Measurements from ENCODE around the gene MRPS14. TPM values are rescaled to one million over a fixed set of nuclear protein-coding genes. Genes with fewer than 3 reads are reported as not detected.

The MRPS14 gene
- polyA plus RNA-seq, 1 donor from 2014 or later, result 49.5 TPM

DNA sequence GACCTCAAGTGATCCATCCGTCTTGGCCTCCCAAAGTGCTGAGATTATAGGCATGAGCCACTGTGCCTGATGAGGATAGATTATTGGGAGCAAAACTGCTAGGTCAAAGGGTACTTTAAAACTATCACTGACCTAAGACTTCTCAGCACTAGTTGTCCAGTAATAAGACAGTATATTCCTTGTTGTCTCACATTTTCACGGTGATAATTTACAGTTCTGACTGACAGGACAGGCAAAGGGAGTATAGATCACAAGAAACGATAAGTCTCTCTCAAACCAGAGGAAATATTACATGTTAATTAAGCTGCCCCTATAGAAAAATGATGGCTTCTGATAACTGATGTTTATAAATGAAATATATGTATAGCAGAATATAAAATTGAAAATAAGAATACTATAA is 3.7 kb downstream of the MRPS14 start:
- H3K9me2 ChIP-seq (ENCODE audit: insufficient read depth, low read length), result no peaks in the 10 kb centered on the region
- H3K9me3 ChIP-seq (ENCODE audit: low read length), result no peaks in the 10 kb centered on the region
- H3K36me3 ChIP-seq (ENCODE audit: insufficient read depth, low read length), result no peaks in the 10 kb centered on the region
- H4K20me1 ChIP-seq (ENCODE audit: insufficient read depth), result no peaks in the 10 kb centered on the region
- TF ChIP-seq, protein P1, sequence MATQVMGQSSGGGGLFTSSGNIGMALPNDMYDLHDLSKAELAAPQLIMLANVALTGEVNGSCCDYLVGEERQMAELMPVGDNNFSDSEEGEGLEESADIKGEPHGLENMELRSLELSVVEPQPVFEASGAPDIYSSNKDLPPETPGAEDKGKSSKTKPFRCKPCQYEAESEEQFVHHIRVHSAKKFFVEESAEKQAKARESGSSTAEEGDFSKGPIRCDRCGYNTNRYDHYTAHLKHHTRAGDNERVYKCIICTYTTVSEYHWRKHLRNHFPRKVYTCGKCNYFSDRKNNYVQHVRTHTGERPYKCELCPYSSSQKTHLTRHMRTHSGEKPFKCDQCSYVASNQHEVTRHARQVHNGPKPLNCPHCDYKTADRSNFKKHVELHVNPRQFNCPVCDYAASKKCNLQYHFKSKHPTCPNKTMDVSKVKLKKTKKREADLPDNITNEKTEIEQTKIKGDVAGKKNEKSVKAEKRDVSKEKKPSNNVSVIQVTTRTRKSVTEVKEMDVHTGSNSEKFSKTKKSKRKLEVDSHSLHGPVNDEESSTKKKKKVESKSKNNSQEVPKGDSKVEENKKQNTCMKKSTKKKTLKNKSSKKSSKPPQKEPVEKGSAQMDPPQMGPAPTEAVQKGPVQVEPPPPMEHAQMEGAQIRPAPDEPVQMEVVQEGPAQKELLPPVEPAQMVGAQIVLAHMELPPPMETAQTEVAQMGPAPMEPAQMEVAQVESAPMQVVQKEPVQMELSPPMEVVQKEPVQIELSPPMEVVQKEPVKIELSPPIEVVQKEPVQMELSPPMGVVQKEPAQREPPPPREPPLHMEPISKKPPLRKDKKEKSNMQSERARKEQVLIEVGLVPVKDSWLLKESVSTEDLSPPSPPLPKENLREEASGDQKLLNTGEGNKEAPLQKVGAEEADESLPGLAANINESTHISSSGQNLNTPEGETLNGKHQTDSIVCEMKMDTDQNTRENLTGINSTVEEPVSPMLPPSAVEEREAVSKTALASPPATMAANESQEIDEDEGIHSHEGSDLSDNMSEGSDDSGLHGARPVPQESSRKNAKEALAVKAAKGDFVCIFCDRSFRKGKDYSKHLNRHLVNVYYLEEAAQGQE (IDR thresholded peaks at IDR 0.05; ENCODE audit: borderline replicate concordance), result no peak
- TF ChIP-seq, protein P2, sequence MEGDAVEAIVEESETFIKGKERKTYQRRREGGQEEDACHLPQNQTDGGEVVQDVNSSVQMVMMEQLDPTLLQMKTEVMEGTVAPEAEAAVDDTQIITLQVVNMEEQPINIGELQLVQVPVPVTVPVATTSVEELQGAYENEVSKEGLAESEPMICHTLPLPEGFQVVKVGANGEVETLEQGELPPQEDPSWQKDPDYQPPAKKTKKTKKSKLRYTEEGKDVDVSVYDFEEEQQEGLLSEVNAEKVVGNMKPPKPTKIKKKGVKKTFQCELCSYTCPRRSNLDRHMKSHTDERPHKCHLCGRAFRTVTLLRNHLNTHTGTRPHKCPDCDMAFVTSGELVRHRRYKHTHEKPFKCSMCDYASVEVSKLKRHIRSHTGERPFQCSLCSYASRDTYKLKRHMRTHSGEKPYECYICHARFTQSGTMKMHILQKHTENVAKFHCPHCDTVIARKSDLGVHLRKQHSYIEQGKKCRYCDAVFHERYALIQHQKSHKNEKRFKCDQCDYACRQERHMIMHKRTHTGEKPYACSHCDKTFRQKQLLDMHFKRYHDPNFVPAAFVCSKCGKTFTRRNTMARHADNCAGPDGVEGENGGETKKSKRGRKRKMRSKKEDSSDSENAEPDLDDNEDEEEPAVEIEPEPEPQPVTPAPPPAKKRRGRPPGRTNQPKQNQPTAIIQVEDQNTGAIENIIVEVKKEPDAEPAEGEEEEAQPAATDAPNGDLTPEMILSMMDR (IDR thresholded peaks at IDR 0.05; ENCODE audit: poor library complexity, severe bottlenecking), result no peak
- TF ChIP-seq SMC3 (conservative IDR thresholded peaks at IDR 0.05; ENCODE audit: poor library complexity) (no peak), EZH2 (IDR thresholded peaks at IDR 0.05; ENCODE audit: borderline replicate concordance, insufficient read depth, low read length, poor library complexity, severe bottlenecking) (no peak)
- H3K79me2 ChIP-seq (replicated peaks; ENCODE audit: insufficient read depth, low read length), result peaks cover 20% of the 10 kb centered on the region
- H3K9ac ChIP-seq (ENCODE audit: low read length), result no peak overlapping the region
- no peak overlapping the region for H3K27ac ChIP-seq (ENCODE audit: low read length)
- no peak overlapping the region for H3K4me3 ChIP-seq (ENCODE audit: low read length)
- no peak overlapping the region for H3K4me2 ChIP-seq (ENCODE audit: low read length)
- H3K27me3 ChIP-seq (ENCODE audit: insufficient read depth, low read depth, low read length), result no peaks in the 10 kb centered on the region
- H2AFZ ChIP-seq (ENCODE audit: low read depth, low read length), result no peak overlapping the region
- H3F3A ChIP-seq (ENCODE audit: insufficient read depth, low read length, poor library complexity, severe bottlenecking), result no peaks in the 10 kb centered on the region

DNA sequence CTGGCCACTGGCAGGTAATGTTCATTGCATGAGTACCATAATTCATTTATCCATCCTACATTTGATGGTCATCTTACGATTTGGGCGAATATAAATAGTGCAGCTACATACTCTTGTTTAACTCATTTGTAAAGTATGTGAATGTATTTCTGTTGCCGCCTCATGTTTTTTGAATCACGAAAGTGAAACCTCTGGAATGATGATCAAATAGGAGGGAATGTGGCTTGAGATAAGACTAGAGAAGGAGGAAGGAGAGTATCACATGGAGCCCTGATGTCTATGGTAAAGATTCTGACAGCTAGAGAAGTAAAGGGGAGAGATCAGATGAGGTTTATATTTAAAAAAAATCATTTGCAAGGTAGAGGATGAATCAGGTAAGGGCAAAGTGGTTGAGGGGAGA is 8.0 kb downstream of the MRPS14 start:
- Histone ChIP-seq H3K79me2 (replicated peaks; ENCODE audit: insufficient read depth, low read length) (peaks cover 5% of the 10 kb centered on the region), H3K27ac (ENCODE audit: low read length) (no peak overlapping the region), H3F3A (ENCODE audit: insufficient read depth, low read length, poor library complexity, severe bottlenecking) (no peaks in the 10 kb centered on the region), H3K4me2 (ENCODE audit: low read length) (no peak overlapping the region), H4K20me1 (ENCODE audit: insufficient read depth) (no peaks in the 10 kb centered on the region), H3K9ac (ENCODE audit: low read length) (no peak overlapping the region), H3K9me3 (ENCODE audit: low read length) (no peaks in the 10 kb centered on the region), H3K36me3 (ENCODE audit: insufficient read depth, low read length) (no peaks in the 10 kb centered on the region), H3K27me3 (ENCODE audit: insufficient read depth, low read depth, low read length) (no peaks in the 10 kb centered on the region), H3K4me3 (ENCODE audit: low read length) (no peak overlapping the region), H3K9me2 (ENCODE audit: insufficient read depth, low read length) (no peaks in the 10 kb centered on the region), H2AFZ (ENCODE audit: low read depth, low read length) (no peak overlapping the region)
- TF ChIP-seq, protein P2 (IDR thresholded peaks at IDR 0.05; ENCODE audit: poor library complexity, severe bottlenecking), result no peak
- TF ChIP-seq TAF1 (IDR thresholded peaks at IDR 0.05; ENCODE audit: low read depth) (no peak), RAD21 (conservative IDR thresholded peaks at IDR 0.05) (no peak), EZH2 (IDR thresholded peaks at IDR 0.05; ENCODE audit: borderline replicate concordance, insufficient read depth, low read length, poor library complexity, severe bottlenecking) (no peak), SMC3 (conservative IDR thresholded peaks at IDR 0.05; ENCODE audit: poor library complexity) (no peak), EP300 (conservative IDR thresholded peaks at IDR 0.05; ENCODE audit: poor library complexity, severe bottlenecking) (no peak), POLR2AphosphoS5 (IDR thresholded peaks at IDR 0.05) (no peak), MXI1 (conservative IDR thresholded peaks at IDR 0.05; ENCODE audit: poor library complexity, severe bottlenecking) (no peak)
- TF ChIP-seq, protein P1 (IDR thresholded peaks at IDR 0.05; ENCODE audit: borderline replicate concordance), result no peak

Data from neural cell (in vitro differentiated cells).